HFF-Myc (cell line): ENCODE data around the gene GCA.

Source experiments
- DNase-seq: peaks from one replicate; pipeline ENCODE4 v3.0.0-alpha.2; 2011; ENCODE audit warnings: low read depth; ENCODE audit errors: extremely low read depth
- H3K4me3 ChIP-seq: replicated peaks from 2 replicates; pipeline ENCODE4 v1.5.1; 2011; ENCODE audit warnings: low read depth, mild to moderate bottlenecking, control low read depth, low read length
- TF ChIP-seq, protein P1 (sequence below): IDR thresholded peaks from 2 replicates; pipeline ENCODE4 v1.5.1; 2012; ENCODE audit warnings: mild to moderate bottlenecking, low read depth, low read length, control low read depth; ENCODE audit errors: missing control alignments

GCA gene

GRCh38 chr2:162372818-162373217, 28.9 kb downstream of the GCA start:
- TF ChIP-seq, protein P1, sequence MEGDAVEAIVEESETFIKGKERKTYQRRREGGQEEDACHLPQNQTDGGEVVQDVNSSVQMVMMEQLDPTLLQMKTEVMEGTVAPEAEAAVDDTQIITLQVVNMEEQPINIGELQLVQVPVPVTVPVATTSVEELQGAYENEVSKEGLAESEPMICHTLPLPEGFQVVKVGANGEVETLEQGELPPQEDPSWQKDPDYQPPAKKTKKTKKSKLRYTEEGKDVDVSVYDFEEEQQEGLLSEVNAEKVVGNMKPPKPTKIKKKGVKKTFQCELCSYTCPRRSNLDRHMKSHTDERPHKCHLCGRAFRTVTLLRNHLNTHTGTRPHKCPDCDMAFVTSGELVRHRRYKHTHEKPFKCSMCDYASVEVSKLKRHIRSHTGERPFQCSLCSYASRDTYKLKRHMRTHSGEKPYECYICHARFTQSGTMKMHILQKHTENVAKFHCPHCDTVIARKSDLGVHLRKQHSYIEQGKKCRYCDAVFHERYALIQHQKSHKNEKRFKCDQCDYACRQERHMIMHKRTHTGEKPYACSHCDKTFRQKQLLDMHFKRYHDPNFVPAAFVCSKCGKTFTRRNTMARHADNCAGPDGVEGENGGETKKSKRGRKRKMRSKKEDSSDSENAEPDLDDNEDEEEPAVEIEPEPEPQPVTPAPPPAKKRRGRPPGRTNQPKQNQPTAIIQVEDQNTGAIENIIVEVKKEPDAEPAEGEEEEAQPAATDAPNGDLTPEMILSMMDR, result no peak
- no peak for DNase-seq
- no peak overlapping the region for H3K4me3 ChIP-seq

- DNase-seq, result no peak
Observed at GRCh38 chr2:162379719-162380580, 36.0 kb downstream of the GCA start.

GRCh38 chr2:162381851-162382250, 37.9 kb downstream of the GCA start:
- TF ChIP-seq, protein P1, result no peak
- no peak for DNase-seq

More at GRCh38 chr2:162379719-162380580, 36.0 kb downstream of the GCA start:
- TF ChIP-seq, protein P1, result no peak
- no peak overlapping the region for H3K4me3 ChIP-seq

GRCh38 chr2:162382278-162382677, 38.3 kb downstream of the GCA start:
- TF ChIP-seq, protein P1, result no peak
- no peak for DNase-seq
- no peak overlapping the region for H3K4me3 ChIP-seq

More at GRCh38 chr2:162381851-162382250, 37.9 kb downstream of the GCA start:
- no peak overlapping the region for H3K4me3 ChIP-seq

- no peak for DNase-seq
- TF ChIP-seq, protein P1, result no peak
- H3K4me3 ChIP-seq, result no peak overlapping the region
Observed at GRCh38 chr2:162385536-162385935, 41.6 kb downstream of the GCA start.

- TF ChIP-seq, protein P1, result no peak
Observed at GRCh38 chr2:162390801-162391200, 46.9 kb downstream of the GCA start.

More at GRCh38 chr2:162390801-162391200, 46.9 kb downstream of the GCA start:
- no peak overlapping the region for H3K4me3 ChIP-seq
- no peak for DNase-seq
